Body of pancreas (tissue), 4 donors: ENCODE data around the gene GTSF1L.

Source experiments
- CTCF ChIP-seq, 7 experiments: fragments of 450-650 bp in 4 of 7; fragments of 200-600 bp in 3 of 7; sonication (generic) in 3 of 7; IDR thresholded peaks; one replicate each; pipeline ENCODE4 v1.5.1; 2016 to 2019; ENCODE audit warnings: antibody characterized with exemption in 7 of 7
- POLR2A ChIP-seq, 3 donors: fragments of 450-650 bp; IDR thresholded peaks; one replicate each; pipeline ENCODE4 v1.6.1; 2016; ENCODE audit warnings: antibody characterized with exemption in 3 of 3, mild to moderate bottlenecking in 2 of 3

- TF ChIP-seq POLR2A (IDR thresholded peaks at IDR 0.05) (no peak), CTCF (IDR thresholded peaks at IDR 0.05) (no peak)
Observed at GRCh38 chr20:43695571-43695970, 31.2 kb downstream of the GTSF1L start.
